GM21367 (cell line): Measurements from ENCODE around the gene ATP6V0B.

Source experiments
- ATAC-seq: cut with Tn5 transposase; IDR thresholded peaks from one replicate; pipeline ENCODE4 v1.9.1; 2021; ENCODE audit not compliant: unreplicated experiment

Gene ATP6V0B

GRCh38 chr1:43945674-43946235, 29.0 kb upstream of the ATP6V0B start:
- ATAC-seq: no peak

DNA sequence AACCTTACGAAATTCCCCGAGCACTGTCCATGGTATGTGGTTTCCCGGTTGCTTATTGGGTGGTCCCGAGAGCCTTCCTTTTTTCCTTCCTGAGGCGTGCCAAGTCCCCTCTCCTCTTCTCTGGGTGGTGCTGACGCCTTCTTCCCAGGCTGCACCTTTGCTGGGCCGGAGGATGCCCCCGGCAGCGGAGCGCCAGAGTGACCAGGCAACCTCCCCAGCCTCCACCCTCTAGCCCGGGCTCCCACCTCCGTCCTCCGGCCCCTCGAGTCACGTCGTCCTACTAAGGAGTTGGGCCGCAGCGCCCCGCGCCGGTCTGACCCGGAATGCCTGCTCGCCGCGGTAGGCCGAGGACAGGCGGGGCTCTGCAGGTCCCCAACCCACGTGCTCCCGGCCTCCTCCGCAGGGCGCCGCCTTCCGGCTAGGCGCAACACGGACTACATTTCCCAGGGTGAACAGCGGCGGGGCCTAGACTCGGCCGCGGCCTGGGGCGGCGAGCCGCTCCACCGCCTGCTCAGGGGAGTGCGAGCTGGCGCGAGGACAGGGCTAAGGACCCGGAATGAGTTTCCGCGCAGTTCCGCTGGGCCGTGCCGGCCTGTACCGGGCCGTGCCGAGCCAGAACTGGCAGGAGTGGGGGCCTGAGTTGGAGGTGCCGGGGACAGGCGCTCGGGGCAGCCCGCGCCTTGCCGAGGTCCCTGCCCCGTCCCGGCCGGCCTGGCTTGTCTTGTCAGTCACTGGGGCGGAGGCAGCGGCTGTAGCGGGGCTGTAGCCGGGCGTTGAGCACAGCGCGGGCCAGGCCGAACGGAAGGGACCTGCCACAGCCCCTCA, 28.3 kb upstream of the ATP6V0B start, which contains the start of gene IPO13:
TSS of gene IPO13 (plus strand) at position 715 of the 825 bp plus-strand sequence. CDS start 651 bp downstream, outside the sequence.
- ATAC-seq: peak; percentile 83

DNA sequence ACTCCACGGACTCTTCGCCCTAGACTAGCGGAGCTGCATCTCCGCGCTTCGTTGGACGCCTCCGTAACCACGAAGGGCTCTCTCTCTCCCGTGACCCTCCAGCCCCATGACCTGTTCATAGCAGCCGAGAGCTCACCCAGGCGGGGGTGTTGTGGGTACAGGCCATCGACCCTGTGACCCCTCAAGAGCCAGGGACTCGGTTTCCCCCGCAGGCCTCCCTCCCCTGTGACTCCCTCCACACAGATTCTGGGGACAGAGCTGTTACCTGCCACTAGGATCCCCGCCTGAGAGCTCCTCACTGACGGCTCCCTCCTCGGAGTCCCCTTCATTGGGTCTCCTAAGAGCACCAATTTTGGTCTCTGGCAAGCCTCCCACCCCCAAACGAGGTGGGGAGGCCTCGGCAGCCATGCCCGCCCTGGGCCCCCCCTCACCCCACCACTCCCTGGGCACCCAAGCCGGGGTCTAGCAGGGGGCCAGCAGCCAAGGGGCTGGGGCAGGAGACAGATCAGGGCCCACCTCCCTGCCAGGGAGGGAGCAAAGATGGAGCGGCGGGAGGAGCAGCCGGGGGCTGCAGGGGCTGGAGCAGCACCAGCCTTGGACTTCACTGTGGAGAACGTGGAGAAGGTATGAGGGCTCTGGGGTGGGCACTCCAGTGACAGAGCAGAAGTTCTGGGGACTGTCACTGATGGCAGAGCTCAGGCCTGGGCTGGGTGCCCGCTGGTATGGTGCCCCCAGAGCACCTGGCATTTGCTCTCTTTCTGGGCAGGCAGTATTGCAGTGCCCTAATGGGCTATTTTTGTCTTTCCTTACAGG, 27.5 kb upstream of the ATP6V0B start:
- no peak for ATAC-seq

GRCh38 chr1:43947874-43948437, 26.8 kb upstream of the ATP6V0B start:
- ATAC-seq: no peak

DNA sequence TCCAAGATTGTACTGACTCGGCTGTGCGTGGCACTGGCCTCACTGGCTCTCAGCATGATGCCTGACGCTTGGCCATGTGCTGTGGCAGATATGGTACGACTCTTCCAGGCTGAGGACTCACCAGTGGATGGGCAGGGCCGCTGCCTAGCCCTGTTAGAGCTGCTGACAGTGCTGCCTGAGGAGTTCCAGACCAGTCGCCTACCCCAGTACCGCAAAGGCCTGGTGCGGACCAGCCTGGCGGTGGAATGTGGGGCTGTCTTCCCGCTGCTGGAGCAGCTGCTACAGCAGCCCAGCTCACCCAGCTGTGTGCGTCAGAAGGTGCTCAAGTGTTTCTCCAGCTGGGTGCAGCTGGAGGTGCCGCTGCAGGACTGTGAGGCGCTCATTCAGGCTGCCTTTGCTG, 25.1 kb upstream of the ATP6V0B start:
- no peak for ATAC-seq

DNA sequence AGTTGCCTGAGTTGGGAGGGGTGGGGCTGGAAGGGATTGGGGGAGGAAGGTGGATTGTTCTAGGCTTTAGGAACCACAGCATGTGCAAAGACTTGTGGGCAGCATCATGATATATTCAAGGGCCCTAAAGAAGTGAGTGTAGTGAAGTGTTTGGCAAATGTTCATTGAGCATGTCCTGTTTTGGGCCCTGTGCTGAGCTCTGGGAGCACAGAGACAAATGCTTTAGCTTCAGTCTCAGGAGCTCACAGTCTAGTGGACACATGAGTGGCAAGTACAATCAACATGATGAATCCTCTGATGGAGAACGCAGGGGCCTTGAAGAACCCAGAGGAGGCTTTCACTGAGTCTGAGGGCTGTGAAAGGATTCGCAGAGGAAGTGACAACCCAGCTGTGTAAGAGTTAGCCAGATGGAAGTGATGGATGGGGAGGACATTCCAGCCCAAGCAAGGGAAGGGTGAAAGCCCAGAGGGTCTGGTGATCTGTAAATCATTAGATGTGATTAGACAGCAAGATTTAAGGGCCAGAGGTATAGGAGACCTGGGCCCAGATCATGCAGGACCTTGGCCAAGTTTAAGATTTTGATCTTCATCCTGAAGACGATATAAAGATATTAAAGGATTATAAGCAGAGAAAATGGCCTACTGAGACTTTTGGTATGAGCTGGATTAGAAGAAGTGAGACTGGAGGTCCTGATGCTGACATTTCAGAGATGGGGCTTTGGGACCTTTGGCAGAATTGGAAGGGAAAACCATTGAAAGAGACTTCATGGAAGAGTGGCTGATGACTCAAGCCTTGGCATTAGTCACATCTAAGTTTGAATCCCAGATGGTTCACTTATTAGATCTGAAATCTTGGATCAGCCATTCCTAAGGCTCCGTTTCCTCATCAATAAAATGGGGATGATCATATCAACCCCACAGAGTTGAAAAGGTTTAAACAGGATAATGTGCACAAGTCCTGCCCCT, 23.5 kb upstream of the ATP6V0B start:
- ATAC-seq: no peak

DNA sequence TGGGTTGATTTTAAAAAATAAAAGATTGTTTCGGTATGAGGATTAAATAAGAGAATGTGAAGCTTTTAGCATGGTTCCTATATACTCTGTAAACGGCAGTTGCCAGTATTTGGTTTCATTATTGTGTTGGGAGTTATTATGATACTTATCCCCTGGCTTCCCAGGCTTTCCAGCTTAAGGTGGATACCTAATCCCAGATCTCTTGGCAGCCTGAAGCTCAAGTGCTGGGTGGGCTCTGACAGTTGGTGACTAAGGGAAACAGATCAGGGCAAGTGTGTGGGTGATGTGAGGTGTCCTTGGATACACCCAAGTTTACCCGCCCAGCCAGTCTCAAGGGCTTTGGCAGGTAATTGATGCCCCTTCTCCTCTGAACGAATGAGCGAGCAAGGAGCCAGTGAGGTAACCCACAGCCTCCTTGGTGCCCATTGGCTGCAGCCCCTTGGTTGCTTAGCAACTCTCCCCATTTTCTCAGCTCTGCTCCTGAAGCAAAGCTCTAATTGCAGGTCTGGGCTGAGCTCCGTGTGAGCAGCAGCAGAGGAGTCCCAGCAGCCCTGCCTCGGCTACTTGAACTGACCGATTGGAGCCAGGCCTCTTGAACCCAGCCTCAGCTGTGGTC, 21.9 kb upstream of the ATP6V0B start:
- no peak for ATAC-seq

DNA sequence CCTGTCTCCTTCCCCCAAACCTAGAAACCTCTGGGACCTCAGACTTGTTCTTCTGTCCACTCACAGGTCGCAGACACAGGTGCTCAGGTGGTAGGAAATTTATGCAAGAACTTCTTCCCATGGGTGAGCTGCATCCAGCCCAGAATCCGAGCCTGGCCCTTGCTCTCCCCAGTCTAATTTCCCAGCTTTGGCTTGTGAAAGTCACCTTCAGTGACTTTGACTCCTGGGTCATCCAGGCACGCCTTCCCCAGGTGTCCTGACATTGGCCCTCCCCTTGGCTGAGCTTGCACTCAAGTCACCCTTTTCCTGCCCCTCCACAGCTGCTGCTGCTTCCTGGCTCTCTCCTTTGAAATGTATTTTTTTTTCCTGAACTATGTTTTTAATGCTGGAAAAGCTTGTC, 21.4 kb upstream of the ATP6V0B start:
- no peak for ATAC-seq

DNA sequence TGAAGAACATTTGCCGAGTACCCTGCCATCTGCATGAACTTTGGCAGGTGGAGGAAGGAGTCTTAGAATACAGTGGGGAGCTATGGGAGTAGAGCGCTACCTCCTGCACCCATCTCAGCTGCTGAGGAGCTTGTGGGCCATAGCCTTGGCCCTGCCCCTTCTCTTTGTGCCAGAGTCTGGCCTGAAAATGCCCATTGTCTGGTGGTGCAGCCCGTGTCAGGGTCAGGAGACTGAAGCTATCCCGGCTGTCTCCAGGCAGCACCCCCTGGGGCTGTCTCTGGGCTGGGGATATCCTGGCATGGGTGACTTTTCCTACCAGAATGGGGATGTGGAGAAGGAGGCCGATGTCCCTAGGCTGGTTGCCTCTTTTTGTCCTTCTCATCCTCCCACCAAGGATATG, 20.7 kb upstream of the ATP6V0B start:
- no peak for ATAC-seq

- no peak for ATAC-seq
Measured at GRCh38 chr1:43956234-43956633, 18.5 kb upstream of the ATP6V0B start.

DNA sequence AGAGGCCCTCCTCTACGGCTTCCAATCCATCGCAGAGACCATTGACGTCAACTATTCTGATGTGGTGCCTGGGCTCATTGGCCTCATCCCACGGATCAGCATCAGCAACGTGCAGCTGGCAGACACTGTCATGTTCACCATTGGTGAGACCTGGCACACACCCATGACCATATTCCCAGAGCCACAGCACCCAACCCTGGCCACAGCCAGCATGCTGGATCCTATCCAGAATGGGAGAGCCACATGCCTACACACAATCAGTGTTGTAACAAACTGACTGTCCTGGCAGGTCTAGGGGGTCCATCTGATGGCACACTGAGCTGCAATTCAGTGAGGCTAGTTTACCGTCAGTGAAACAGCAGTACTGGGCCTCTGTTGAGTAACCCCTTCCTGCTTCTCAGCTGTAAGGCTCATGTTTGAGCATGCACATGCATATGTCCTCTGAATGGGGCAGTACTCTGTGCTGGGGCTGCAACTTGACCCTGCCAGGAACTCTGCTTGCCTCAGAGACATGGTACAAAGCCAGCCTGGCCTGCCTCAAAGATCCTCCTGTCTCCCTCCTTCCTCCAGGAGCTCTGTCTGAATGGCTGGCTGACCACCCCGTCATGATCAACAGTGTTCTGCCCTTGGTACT, 17.2 kb upstream of the ATP6V0B start:
- no peak for ATAC-seq

DNA sequence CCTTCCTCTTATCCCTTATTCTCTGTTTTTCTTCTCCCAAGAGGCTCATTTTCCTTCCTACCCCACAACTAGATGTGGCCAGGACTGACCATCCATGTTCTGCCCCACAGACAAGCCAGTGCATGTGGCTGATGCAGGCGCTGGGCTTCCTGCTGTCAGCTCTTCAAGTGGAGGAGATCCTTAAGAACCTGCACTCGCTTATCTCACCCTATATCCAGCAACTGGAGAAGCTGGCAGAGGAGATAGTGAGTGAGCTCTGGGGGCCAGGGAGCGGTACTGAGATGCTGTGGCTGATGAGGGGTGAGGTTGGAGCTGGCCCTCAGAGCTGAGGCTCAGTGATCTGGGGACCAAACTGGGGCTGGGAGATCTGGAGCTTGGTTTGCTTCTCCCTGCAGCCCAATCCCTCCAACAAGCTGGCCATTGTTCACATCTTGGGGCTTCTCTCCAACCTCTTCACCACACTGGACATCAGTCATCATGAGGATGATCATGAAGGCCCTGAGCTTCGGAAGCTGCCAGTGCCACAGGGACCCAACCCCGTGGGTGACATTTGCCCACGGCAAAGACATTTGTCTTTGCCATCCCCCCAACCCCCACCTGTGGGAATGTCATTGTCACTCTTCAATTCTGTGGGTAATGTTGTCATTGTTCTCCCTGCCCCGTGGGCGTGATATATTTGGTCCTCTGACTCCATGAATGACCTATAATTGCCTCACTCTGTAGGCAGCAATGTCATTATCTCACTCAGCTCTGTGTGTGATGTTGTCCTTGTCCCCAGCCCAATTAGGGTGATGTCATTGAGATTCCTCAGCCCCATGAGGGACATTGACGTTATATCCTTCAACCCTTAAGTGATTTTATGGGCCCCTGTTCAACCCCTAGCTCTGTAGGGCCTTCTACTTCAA, 16.2 kb upstream of the ATP6V0B start:
- ATAC-seq: no peak

DNA sequence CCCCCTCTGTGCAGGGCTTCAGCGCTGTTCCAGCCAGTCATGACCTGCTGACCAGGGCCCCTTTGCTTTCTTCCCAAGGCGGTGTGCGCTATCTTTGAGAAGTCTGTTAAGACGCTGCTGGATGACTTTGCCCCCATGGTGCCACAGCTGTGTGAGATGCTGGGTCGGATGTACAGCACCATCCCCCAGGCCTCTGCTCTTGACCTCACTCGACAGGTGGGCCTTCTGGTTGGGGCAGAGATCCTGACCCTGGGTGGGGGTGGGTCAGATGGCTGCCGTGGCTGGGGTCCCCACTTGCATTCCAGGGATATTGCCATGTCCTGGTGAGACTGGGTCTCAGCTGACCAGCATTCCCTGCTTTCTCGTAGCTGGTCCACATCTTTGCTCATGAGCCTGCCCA, 14.0 kb upstream of the ATP6V0B start:
- no peak for ATAC-seq

GRCh38 chr1:43961692-43962091, 13.1 kb upstream of the ATP6V0B start:
- ATAC-seq: no peak

DNA sequence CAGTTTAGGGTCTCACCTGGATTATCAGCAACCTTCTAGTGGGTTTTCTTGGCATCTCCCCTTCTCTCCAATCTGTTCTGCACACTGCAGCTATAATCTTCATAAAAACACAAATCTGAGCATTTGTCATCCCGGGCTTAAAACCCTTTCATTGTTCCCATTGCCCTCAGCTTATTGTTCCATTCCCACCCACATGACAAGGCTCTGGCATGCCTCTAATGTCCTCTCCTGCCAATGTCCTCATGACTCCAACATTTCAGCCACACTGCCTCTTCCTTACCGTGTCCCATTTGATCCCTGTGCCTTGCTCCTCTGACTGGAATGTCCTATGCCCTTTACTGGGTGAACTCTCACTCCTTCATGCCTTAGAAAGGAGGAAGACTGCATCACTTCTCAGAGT, 12.4 kb upstream of the ATP6V0B start:
- no peak for ATAC-seq

DNA sequence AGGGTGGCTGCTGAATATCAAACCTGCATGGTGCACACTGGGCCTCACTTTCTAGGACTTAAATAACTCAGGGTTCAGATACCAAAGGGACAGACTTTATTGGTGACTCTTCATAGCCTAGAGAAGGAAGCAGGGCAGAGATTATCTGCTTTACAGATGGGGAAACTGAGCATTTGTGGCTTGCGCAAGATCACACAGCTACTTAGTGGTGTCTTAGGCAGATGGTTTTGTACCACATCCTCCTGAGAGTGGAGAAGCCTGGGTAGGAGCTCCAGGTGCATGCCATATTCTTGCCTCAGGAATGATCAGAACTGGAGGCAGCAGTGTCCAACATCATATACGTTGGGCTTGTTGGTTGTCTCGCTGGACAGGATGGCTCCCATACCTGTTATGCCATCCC, 11.8 kb upstream of the ATP6V0B start:
- no peak for ATAC-seq

DNA sequence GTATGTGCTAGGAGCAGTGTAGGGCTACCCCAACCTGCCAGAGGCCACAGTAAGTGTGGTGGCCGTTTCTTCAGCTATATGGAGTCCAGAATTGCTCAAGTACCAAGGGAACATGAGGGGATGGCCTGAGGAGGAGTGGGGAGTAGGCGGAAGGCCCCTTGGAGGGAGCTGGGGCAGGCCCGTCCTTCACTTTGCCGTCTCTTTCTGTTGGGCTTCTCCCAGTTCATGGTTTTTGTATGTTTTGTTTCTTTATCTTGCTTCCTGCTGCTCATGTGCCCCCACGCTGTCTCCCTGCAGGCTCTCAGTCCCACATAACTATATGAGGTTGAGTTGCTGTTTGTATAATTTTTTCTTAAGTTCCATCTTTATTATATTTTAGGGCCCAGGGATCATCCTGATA, 10.9 kb upstream of the ATP6V0B start:
- ATAC-seq: no peak

GRCh38 chr1:43965316-43965715, 9.4 kb upstream of the ATP6V0B start:
- ATAC-seq: no peak
